Stimulated activated CD8-positive, alpha-beta memory T cell treated with anti-CD3 and anti-CD28 coated beads, Interleukin-7, amount 100 ng/mL, for 48 hours (primary cell): Measurements from ENCODE around the gene TMEM221.

Source experiments
- DNase-seq, 2 donors: peaks; one replicate each; pipeline ENCODE4 v3.0.0-alpha.2; 2020; ENCODE audit warnings: low read depth in 1 of 2; ENCODE audit errors: extremely low read depth in 1 of 2

TMEM221 gene

GRCh38 chr19:17447704-17448130, 751 bp downstream of the TMEM221 start:
- DNase-seq = no peak

GRCh38 chr19:17445526-17446165, 2.8 kb downstream of the TMEM221 start:
- DNase-seq = no peak

- DNase-seq = no peak
Measured at GRCh38 chr19:17441241-17442021, 7.0 kb downstream of the TMEM221 start.

GRCh38 chr19:17436874-17437267, 11.6 kb downstream of the TMEM221 start:
- DNase-seq = no peak

GRCh38 chr19:17436094-17436873, 12.2 kb downstream of the TMEM221 start:
- no peak for DNase-seq

GRCh38 chr19:17435218-17435617, 13.2 kb downstream of the TMEM221 start:
- no peak for DNase-seq

- DNase-seq = no peak
Measured at GRCh38 chr19:17431417-17431816, 17.1 kb downstream of the TMEM221 start.

- DNase-seq = no peak
Measured at GRCh38 chr19:17429641-17430113, 18.8 kb downstream of the TMEM221 start.

GRCh38 chr19:17424743-17425365, 23.6 kb downstream of the TMEM221 start:
- DNase-seq = no peak

- DNase-seq = no peak
Measured at GRCh38 chr19:17423429-17424208, 24.8 kb downstream of the TMEM221 start.

GRCh38 chr19:17421942-17422341, 26.5 kb downstream of the TMEM221 start:
- no peak for DNase-seq

GRCh38 chr19:17420475-17420924, 28.0 kb downstream of the TMEM221 start:
- DNase-seq = no peak

GRCh38 chr19:17419621-17420474, 28.6 kb downstream of the TMEM221 start, which contains the start of gene MVB12A:
MVB12A (plus strand) TSS chr19:17420047; CDS start chr19:17420136, 89 bp downstream.
- peak; percentile 88 to 93 for DNase-seq

GRCh38 chr19:17419154-17419620, 29.3 kb downstream of the TMEM221 start:
- no peak for DNase-seq

- DNase-seq = no peak
Measured at GRCh38 chr19:17418710-17419109, 29.8 kb downstream of the TMEM221 start.

GRCh38 chr19:17415121-17415520, 33.3 kb downstream of the TMEM221 start:
- no peak for DNase-seq

GRCh38 chr19:17414097-17414496, 34.4 kb downstream of the TMEM221 start:
- no peak for DNase-seq

- DNase-seq = no peak
Measured at GRCh38 chr19:17411801-17412200, 36.7 kb downstream of the TMEM221 start.

GRCh38 chr19:17409990-17410389, 38.5 kb downstream of the TMEM221 start:
- no peak for DNase-seq
